Measurements from ENCODE around the gene PKM. TPM values are rescaled to one million over a fixed set of nuclear protein-coding genes. Genes with fewer than 3 reads are reported as not detected.

PKM gene
- total RNA-seq, 1 experiment from 2014 or later, result 1,026 TPM

DNA sequence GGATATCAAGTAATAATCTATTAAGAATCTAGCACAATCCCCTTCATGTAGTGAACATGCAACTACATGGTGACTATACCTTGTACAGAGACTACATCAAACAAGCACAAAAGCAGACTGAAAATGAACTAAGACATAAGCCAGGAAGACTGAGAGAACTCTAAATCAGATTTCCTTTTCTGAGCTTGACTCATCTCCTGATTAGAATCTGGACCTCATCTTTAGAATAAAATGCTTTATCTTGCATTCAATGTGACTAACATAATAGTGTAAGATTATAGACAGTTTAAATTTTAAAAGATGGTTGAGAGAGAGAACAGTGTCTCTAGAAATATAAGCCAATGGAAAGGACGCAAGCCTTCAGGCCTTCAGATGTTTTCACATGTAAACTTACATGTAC, 17.5 kb upstream of the PKM start:
- Histone ChIP-seq H2BK5ac (ENCODE audit: insufficient read length, low read length) (no peak overlapping the region), H3K9me3 (ENCODE audit: control insufficient read depth, low read depth, low read length) (no peaks in the 10 kb centered on the region), H2AFZ (ENCODE audit: low read length) (no peak overlapping the region), H4K20me1 (ENCODE audit: control insufficient read depth, insufficient read depth, insufficient read length) (no peaks in the 10 kb centered on the region), H3K23me2 (ENCODE audit: insufficient read length, low read depth, low read length, poor library complexity, severe bottlenecking) (no peaks in the 10 kb centered on the region), H3K4ac (ENCODE audit: low read depth, low read length) (no peak overlapping the region), H3K79me2 (ENCODE audit: insufficient read depth, low read length) (no peaks in the 10 kb centered on the region), H3K9ac (ENCODE audit: extremely low read depth, insufficient read length, low read length) (no peak overlapping the region), H2BK120ac (ENCODE audit: low read depth, low read length, poor library complexity, severe bottlenecking) (no peak overlapping the region), H3K27me3 (ENCODE audit: insufficient read depth, low read length) (peaks cover 6% of the 10 kb centered on the region), H3K79me1 (ENCODE audit: insufficient read depth, low read depth, low read length, poor library complexity, severe bottlenecking) (no peaks in the 10 kb centered on the region), H4K5ac (ENCODE audit: insufficient read length, low read depth, low read length) (no peak overlapping the region), H3K27ac (ENCODE audit: insufficient read length, low read depth, low read length) (no peak overlapping the region), H3K18ac (ENCODE audit: insufficient read length, low read depth, low read length) (no peak overlapping the region), H4K8ac (replicated peaks; ENCODE audit: insufficient read length, low read depth, low read length) (no peak overlapping the region), H2BK15ac (ENCODE audit: low read depth, low read length) (no peak overlapping the region), H3K4me2 (ENCODE audit: insufficient read depth, insufficient read length, low read length) (no peak overlapping the region), H3K23ac (ENCODE audit: insufficient read length, low read depth, low read length) (no peak overlapping the region), H3K56ac (ENCODE audit: insufficient read length, low read depth, low read length) (no peak overlapping the region), H2BK12ac (ENCODE audit: insufficient read length, low read depth, low read length) (no peak overlapping the region), H3K14ac (ENCODE audit: insufficient read depth, low read length) (no peak overlapping the region), H3T11ph (ENCODE audit: low read length) (no peak overlapping the region), H2BK20ac (ENCODE audit: low read depth, low read length, poor library complexity, severe bottlenecking) (no peak overlapping the region), H4K91ac (ENCODE audit: insufficient read length, low read depth, low read length) (no peak overlapping the region), H3K4me1 (ENCODE audit: insufficient read depth, low read length) (no peaks in the 10 kb centered on the region), H2AK5ac (ENCODE audit: insufficient read length, low read length) (no peak overlapping the region)
- no peaks in the 10 kb centered on the region for H3K9me3 Mint-ChIP-seq
- WGBS (ENCODE audit: extremely low coverage, insufficient read length, low lambda C conversion rate), result no CpG with 5 or more reads among the region's 1 CpG
- H3K36me3 Mint-ChIP-seq (ENCODE audit: insufficient read depth in 1 of 3, low read depth in 3 of 3), result peaks cover 25 to 83% (median 65%) of the 10 kb centered on the region in 3 experiments
- peaks cover 10% of the 10 kb centered on the region in 2 experiments for H3K4me1 Mint-ChIP-seq
- H3K4me3 Mint-ChIP-seq, result no peak overlapping the region
- peaks cover 33% of the 10 kb centered on the region for H3K27me3 Mint-ChIP-seq (ENCODE audit: low read depth)
- TF ChIP-seq, protein P1, sequence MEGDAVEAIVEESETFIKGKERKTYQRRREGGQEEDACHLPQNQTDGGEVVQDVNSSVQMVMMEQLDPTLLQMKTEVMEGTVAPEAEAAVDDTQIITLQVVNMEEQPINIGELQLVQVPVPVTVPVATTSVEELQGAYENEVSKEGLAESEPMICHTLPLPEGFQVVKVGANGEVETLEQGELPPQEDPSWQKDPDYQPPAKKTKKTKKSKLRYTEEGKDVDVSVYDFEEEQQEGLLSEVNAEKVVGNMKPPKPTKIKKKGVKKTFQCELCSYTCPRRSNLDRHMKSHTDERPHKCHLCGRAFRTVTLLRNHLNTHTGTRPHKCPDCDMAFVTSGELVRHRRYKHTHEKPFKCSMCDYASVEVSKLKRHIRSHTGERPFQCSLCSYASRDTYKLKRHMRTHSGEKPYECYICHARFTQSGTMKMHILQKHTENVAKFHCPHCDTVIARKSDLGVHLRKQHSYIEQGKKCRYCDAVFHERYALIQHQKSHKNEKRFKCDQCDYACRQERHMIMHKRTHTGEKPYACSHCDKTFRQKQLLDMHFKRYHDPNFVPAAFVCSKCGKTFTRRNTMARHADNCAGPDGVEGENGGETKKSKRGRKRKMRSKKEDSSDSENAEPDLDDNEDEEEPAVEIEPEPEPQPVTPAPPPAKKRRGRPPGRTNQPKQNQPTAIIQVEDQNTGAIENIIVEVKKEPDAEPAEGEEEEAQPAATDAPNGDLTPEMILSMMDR (conservative IDR thresholded peaks at IDR 0.05), result no peak
- H3K27ac Mint-ChIP-seq, result no peak overlapping the region
- no peak for DNase-seq
